HG03565 (cell line): ENCODE data around the gene GATA2.

Experiments
- ATAC-seq: cut with Tn5 transposase; IDR thresholded peaks from one replicate; pipeline ENCODE4 v1.9.1; 2021; ENCODE audit warnings: mild to moderate bottlenecking, moderate library complexity; ENCODE audit not compliant: unreplicated experiment

The GATA2 gene

GRCh38 chr3:128476659-128477058 lies 16.3 kb downstream of the GATA2 start:
- ATAC-seq, result no peak

GRCh38 chr3:128475355-128475754 lies 17.6 kb downstream of the GATA2 start:
- ATAC-seq, result no peak

GRCh38 chr3:128473737-128474136 lies 19.3 kb downstream of the GATA2 start:
- no peak for ATAC-seq

- no peak for ATAC-seq
Measured at GRCh38 chr3:128473180-128473519, 19.9 kb downstream of the GATA2 start.

- ATAC-seq, result no peak
Measured at GRCh38 chr3:128472449-128473179, 20.4 kb downstream of the GATA2 start.

GRCh38 chr3:128471720-128472119 lies 21.3 kb downstream of the GATA2 start:
- no peak for ATAC-seq

- no peak for ATAC-seq
Measured at GRCh38 chr3:128471110-128471509, 21.9 kb downstream of the GATA2 start.

GRCh38 chr3:128470134-128470899 lies 22.7 kb downstream of the GATA2 start:
- ATAC-seq, result no peak

- ATAC-seq, result no peak
Measured at GRCh38 chr3:128469556-128469955, 23.4 kb downstream of the GATA2 start.

GRCh38 chr3:128468791-128469527 lies 24.0 kb downstream of the GATA2 start:
- ATAC-seq, result no peak

GRCh38 chr3:128468285-128468790 lies 24.7 kb downstream of the GATA2 start:
- no peak for ATAC-seq

GRCh38 chr3:128466840-128467541 lies 26.0 kb downstream of the GATA2 start, which contains the start of gene DNAJB8:
Gene DNAJB8 (minus strand): TSS chr3:128466890. CDS start chr3:128463245, 3,645 bp downstream.
- no peak for ATAC-seq

GRCh38 chr3:128464702-128465101 lies 28.3 kb downstream of the GATA2 start:
- ATAC-seq, result no peak

- ATAC-seq, result no peak
Measured at GRCh38 chr3:128464188-128464587, 28.8 kb downstream of the GATA2 start.

- no peak for ATAC-seq
Measured at GRCh38 chr3:128463771-128464170, 29.2 kb downstream of the GATA2 start.

GRCh38 chr3:128463354-128463753 lies 29.6 kb downstream of the GATA2 start:
- ATAC-seq, result no peak

- ATAC-seq, result no peak
Measured at GRCh38 chr3:128462931-128463330, 30.1 kb downstream of the GATA2 start.

- no peak for ATAC-seq
Measured at GRCh38 chr3:128462341-128462910, 30.6 kb downstream of the GATA2 start.

- ATAC-seq, result no peak
Measured at GRCh38 chr3:128461731-128462130, 31.3 kb downstream of the GATA2 start.

GRCh38 chr3:128459461-128459820 lies 33.6 kb downstream of the GATA2 start:
- ATAC-seq, result no peak
